Nephron (organoid): ENCODE measurements around the gene SGK1.
A peak's percentile ranks its signal among the peaks of the same experiment; 100 is the strongest.
"Not testable (repeated sequence)": the region's sequence is repeated elsewhere in the genome, so short reads cannot be mapped to it uniquely, and the experiment has no call there.

Source experiments
- H3K27ac Mint-ChIP-seq, 3 experiments: 2 replicates each; pipeline ENCODE4 v1.8.0; 2020; ENCODE audit warnings: mixed read lengths in 3 of 3, mild to moderate bottlenecking in 2 of 3, moderate library complexity in 1 of 3
- H3K27me3 Mint-ChIP-seq: 2 replicates; pipeline ENCODE4 v1.8.0; 2021; ENCODE audit warnings: low read depth, mild to moderate bottlenecking, moderate library complexity, mixed read lengths
- H3K36me3 Mint-ChIP-seq: 2 replicates; pipeline ENCODE4 v1.8.0; 2020; ENCODE audit warnings: low read depth, mixed read lengths
- H3K4me1 Mint-ChIP-seq: 2 replicates; pipeline ENCODE4 v1.8.0; 2020; ENCODE audit warnings: mixed read lengths
- H3K4me3 Mint-ChIP-seq, 3 experiments: 2 replicates each; pipeline ENCODE4 v1.8.0; 2020; ENCODE audit warnings: mild to moderate bottlenecking in 3 of 3, mixed read lengths in 3 of 3, moderate library complexity in 2 of 3
- H3K9me3 Mint-ChIP-seq: 2 replicates; pipeline ENCODE4 v1.8.0; 2020; ENCODE audit warnings: mixed read lengths
- CTCF ChIP-seq, 3 experiments: fragments of 200-600 bp; sonication (generic); IDR thresholded peaks; one replicate each; pipeline ENCODE4 v1.5.0; 2021; ENCODE audit warnings: antibody characterized with exemption in 3 of 3; ENCODE audit not compliant: unreplicated experiment in 3 of 3

Gene SGK1

DNA sequence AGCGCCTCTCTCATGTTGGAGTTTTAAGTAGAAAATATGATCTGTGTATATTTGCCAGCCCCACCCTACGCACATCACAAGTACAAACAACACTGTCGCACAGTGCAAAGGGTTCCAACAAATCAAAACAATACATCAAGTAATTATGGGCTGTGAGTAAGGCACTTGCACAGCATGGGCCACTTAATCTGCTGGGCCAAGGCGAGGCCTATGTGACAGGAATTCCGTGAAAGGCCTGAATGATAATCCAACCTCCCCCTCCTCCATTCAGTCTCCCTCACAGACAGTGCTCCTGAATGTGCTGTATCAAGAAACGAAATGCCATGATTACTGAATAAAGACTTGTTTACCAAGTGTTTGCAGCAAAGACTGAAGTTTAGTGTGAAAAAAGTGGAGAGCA, 135.4 kb downstream of the SGK1 start:
- Mint-ChIP-seq H3K9me3 (no peaks in the 10 kb centered on the region), H3K27ac (peak overlapping the region in 1 of 3 experiments; percentile 16), H3K4me3 (no peak overlapping the region), H3K4me1 (peaks cover 10% of the 10 kb centered on the region), H3K36me3 (no peaks in the 10 kb centered on the region), H3K27me3 (peaks cover 10% of the 10 kb centered on the region)
- TF ChIP-seq CTCF (IDR thresholded peaks at IDR 0.05; ENCODE audit: unreplicated experiment in 3 of 3), result no peak

GRCh38 chr6:134181726-134182125, 136.2 kb downstream of the SGK1 start:
- H3K36me3 Mint-ChIP-seq, H3K4me3 Mint-ChIP-seq, H3K9me3 Mint-ChIP-seq, H3K4me1 Mint-ChIP-seq, H3K27ac Mint-ChIP-seq: not testable (repeated sequence)
- peaks cover 18% of the 10 kb centered on the region for H3K27me3 Mint-ChIP-seq

- not testable (repeated sequence) for H3K9me3 Mint-ChIP-seq, H3K4me3 Mint-ChIP-seq, H3K4me1 Mint-ChIP-seq, H3K27ac Mint-ChIP-seq, H3K36me3 Mint-ChIP-seq
- peaks cover 20% of the 10 kb centered on the region for H3K27me3 Mint-ChIP-seq
Measured at GRCh38 chr6:134181251-134181650, 136.7 kb downstream of the SGK1 start.

DNA sequence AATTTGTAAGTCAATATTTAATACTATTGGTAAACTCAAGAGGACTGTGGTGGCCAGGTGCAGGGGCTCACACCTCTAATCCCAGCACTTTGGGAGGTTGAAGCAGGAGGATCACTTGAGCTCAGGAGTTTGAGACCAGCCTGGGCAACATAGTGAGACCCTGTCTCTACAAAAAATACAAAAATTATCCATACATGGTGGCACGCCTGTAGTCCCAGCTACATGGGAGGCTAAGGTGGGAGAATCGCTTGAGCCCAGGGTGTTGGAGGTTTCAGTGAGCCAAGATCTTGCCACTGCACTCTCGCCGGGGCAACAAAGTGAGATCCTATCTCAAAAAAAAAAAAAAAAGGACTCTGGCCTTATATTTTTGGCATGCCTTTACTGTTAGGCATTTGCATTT, 137.4 kb downstream of the SGK1 start:
- H3K27me3 Mint-ChIP-seq, result peaks cover 20% of the 10 kb centered on the region

DNA sequence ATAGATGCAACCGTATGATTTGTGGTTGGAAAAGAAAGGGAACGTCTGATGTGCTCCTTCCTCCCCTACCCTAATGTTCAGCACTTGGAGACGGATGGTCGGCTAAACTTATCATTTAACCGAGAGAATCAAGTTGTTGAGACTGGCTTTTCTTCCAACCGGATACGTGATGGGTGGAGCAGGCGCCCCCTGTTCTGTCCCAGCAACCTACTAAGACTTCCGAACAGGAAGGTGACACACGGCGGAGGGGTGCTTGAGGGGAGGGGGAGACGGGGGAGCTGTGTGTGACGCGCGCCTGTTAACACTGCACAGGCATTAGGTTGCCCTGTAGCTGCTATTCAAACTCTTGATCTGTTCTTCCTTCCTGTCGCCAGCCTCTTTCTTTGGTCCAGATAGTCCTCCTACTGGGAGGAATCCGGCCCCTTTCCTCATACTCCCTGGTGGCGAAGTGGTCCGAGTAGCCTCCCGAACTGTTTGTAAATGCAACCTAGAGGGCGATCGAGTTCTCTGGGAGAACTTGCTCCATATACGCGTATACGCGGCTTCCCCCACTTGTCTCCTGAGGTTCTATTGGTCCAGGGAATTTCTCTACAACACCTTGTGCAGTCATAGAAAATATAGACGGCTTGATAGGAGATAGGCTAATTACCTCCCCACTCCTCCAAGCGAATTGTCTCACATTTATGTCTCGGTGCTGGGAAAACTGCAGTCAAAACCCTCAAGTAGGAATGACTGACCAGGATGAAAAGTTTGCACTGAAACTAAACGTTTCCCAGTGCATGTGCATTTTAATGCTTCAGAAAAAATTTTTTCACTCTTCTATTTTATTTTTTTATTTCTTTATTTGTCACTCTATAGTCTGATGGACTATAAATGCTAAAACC, 139.5 kb downstream of the SGK1 start:
- Mint-ChIP-seq H3K36me3 (peaks cover 4% of the 10 kb centered on the region), H3K4me1 (peaks cover 24% of the 10 kb centered on the region), H3K27me3 (peaks cover 24% of the 10 kb centered on the region), H3K4me3 (peak overlapping the region; percentile 85 to 86 (median 86)), H3K27ac (peak overlapping the region; percentile 51 to 80 (median 68)), H3K9me3 (no peaks in the 10 kb centered on the region)
- peak; percentile 82 to 87 (median 86) for TF ChIP-seq CTCF (IDR thresholded peaks at IDR 0.05; ENCODE audit: unreplicated experiment in 3 of 3)

More for the DNA sequence above, 137.4 kb downstream of the SGK1 start:
- H3K4me3 Mint-ChIP-seq, H3K27ac Mint-ChIP-seq, H3K9me3 Mint-ChIP-seq, H3K36me3 Mint-ChIP-seq: not testable (repeated sequence)
- peaks cover 16% of the 10 kb centered on the region for H3K4me1 Mint-ChIP-seq

- no peaks in the 10 kb centered on the region for H3K9me3 Mint-ChIP-seq
- TF ChIP-seq CTCF (IDR thresholded peaks at IDR 0.05; ENCODE audit: unreplicated experiment in 3 of 3), result no peak
- H3K36me3 Mint-ChIP-seq, result peaks cover 10% of the 10 kb centered on the region
- peak overlapping the region; percentile 85 to 86 (median 86) for H3K4me3 Mint-ChIP-seq
- H3K27me3 Mint-ChIP-seq, result peaks cover 24% of the 10 kb centered on the region
- H3K4me1 Mint-ChIP-seq, result peaks cover 29% of the 10 kb centered on the region
- H3K27ac Mint-ChIP-seq, result peak overlapping the region; percentile 51 to 80 (median 68)
Measured at GRCh38 chr6:134177753-134178160, 140.2 kb downstream of the SGK1 start.

DNA sequence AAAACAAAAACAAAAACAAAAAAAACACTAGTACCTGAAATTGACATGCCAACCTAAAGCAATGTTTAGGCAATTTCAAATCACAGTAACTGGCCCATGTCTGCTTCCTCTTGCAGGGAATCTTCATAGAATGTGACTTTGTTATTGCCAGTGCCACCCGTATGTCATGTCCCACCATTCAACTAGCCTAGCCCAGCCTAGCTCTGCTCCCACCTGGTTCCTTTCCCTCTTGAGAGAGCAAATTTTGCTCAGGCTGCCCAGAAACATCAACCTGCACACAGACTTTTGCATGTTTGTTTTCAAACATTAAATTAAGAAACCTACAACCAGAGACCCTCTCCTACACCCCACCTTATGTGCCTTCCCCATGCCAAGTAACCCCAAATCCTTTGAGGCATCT, 140.7 kb downstream of the SGK1 start:
- TF ChIP-seq CTCF (IDR thresholded peaks at IDR 0.05; ENCODE audit: unreplicated experiment in 3 of 3), result no peak
- Mint-ChIP-seq H3K27ac (peak overlapping the region; percentile 42 to 68 (median 51)), H3K9me3 (no peaks in the 10 kb centered on the region), H3K36me3 (peaks cover 15% of the 10 kb centered on the region), H3K4me1 (peaks cover 34% of the 10 kb centered on the region), H3K27me3 (peaks cover 24% of the 10 kb centered on the region), H3K4me3 (peak overlapping the region; percentile 85 to 86 (median 86))
